ENCODE results near the gene KRT75. TPM values are rescaled to one million over a fixed set of nuclear protein-coding genes. Genes with fewer than 3 reads are reported as not detected.

Gene KRT75
- total RNA-seq, 1 experiment from 2014 or later, result not detected

DNA sequence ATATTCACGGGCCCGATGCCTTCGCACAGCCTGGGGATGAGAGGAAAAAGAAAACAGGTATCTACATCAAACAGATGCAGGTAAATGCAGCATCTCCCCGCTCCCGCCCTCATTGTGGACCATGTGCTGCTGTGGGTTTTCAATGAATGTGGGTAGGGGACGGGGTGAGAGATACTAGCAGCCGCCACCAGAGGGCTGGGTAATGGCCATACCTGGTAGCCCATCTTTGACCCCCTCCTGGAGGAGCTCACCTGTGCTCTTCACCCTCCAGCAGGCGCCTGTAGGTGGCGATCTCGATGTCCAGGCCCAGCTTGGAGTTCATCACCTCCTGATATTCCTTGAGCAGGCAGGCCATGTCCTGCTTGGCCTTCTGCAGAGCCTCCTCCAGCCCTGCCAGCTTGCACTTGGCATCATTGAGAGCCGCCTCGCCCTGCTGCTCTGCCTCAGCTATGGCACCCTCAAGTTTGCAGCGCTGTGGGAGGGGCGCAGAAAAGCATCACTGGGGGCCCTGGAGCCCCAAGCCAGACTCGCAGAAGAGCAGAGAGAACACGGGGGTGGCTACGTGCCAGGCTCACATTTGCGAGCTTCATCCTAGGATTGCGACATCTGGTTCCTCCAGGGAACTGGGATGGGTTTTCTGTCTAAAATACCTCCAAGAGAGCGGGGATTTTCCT is 38.3 kb downstream of the KRT75 start:
- Histone ChIP-seq H2AFZ (ENCODE audit: low read length) (no peak overlapping the region), H3K4me1 (ENCODE audit: insufficient read depth, low read length) (no peaks in the 10 kb centered on the region), H3K23ac (ENCODE audit: insufficient read length, low read depth, low read length) (no peak overlapping the region), H3K23me2 (ENCODE audit: insufficient read length, low read depth, low read length, poor library complexity, severe bottlenecking) (no peaks in the 10 kb centered on the region), H3K79me1 (ENCODE audit: insufficient read depth, low read depth, low read length, poor library complexity, severe bottlenecking) (no peaks in the 10 kb centered on the region), H3K9ac (ENCODE audit: extremely low read depth, insufficient read length, low read length) (no peak overlapping the region), H2BK20ac (ENCODE audit: low read depth, low read length, poor library complexity, severe bottlenecking) (no peak overlapping the region), H2AK5ac (ENCODE audit: insufficient read length, low read length) (no peak overlapping the region), H3K9me3 (ENCODE audit: control insufficient read depth, low read depth, low read length) (no peaks in the 10 kb centered on the region), H3T11ph (ENCODE audit: low read length) (no peak overlapping the region), H3K14ac (ENCODE audit: insufficient read depth, low read length) (no peak overlapping the region), H2BK5ac (ENCODE audit: insufficient read length, low read length) (no peak overlapping the region), H3K4ac (ENCODE audit: low read depth, low read length) (no peak overlapping the region), H3K4me2 (ENCODE audit: insufficient read depth, insufficient read length, low read length) (no peak overlapping the region), H3K27me3 (ENCODE audit: insufficient read depth, low read length) (no peaks in the 10 kb centered on the region), H2BK12ac (ENCODE audit: insufficient read length, low read depth, low read length) (no peak overlapping the region), H2BK120ac (ENCODE audit: low read depth, low read length, poor library complexity, severe bottlenecking) (no peak overlapping the region), H4K91ac (ENCODE audit: insufficient read length, low read depth, low read length) (no peak overlapping the region), H3K18ac (ENCODE audit: insufficient read length, low read depth, low read length) (no peak overlapping the region), H4K20me1 (ENCODE audit: control insufficient read depth, insufficient read depth, insufficient read length) (no peaks in the 10 kb centered on the region), H3K56ac (ENCODE audit: insufficient read length, low read depth, low read length) (no peak overlapping the region), H3K79me2 (ENCODE audit: insufficient read depth, low read length) (no peaks in the 10 kb centered on the region), H4K5ac (ENCODE audit: insufficient read length, low read depth, low read length) (no peak overlapping the region), H2BK15ac (ENCODE audit: low read depth, low read length) (no peak overlapping the region), H3K27ac (ENCODE audit: insufficient read length, low read depth, low read length) (no peak overlapping the region), H4K8ac (replicated peaks; ENCODE audit: insufficient read length, low read depth, low read length) (no peak overlapping the region)
- H3K9me3 Mint-ChIP-seq, result no peaks in the 10 kb centered on the region; a peak in 1 of 5 replicates
- H3K27ac Mint-ChIP-seq, result no peak overlapping the region
- H3K27me3 Mint-ChIP-seq (ENCODE audit: low read depth), result peaks cover 8% of the 10 kb centered on the region
- H3K4me1 Mint-ChIP-seq, result no peaks in the 10 kb centered on the region; a peak in 1 of 4 replicates
- TF ChIP-seq, protein P1, sequence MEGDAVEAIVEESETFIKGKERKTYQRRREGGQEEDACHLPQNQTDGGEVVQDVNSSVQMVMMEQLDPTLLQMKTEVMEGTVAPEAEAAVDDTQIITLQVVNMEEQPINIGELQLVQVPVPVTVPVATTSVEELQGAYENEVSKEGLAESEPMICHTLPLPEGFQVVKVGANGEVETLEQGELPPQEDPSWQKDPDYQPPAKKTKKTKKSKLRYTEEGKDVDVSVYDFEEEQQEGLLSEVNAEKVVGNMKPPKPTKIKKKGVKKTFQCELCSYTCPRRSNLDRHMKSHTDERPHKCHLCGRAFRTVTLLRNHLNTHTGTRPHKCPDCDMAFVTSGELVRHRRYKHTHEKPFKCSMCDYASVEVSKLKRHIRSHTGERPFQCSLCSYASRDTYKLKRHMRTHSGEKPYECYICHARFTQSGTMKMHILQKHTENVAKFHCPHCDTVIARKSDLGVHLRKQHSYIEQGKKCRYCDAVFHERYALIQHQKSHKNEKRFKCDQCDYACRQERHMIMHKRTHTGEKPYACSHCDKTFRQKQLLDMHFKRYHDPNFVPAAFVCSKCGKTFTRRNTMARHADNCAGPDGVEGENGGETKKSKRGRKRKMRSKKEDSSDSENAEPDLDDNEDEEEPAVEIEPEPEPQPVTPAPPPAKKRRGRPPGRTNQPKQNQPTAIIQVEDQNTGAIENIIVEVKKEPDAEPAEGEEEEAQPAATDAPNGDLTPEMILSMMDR (conservative IDR thresholded peaks at IDR 0.05), result peak; percentile 98
- no CpG with 5 or more reads among the region's 20 CpGs for WGBS (ENCODE audit: extremely low coverage, insufficient read length, low lambda C conversion rate)
- H3K4me3 Mint-ChIP-seq, result no peak overlapping the region
- peak; percentile 97 for DNase-seq
- no peaks in the 10 kb centered on the region; a peak in 1 of 7 replicates for H3K36me3 Mint-ChIP-seq (ENCODE audit: insufficient read depth in 1 of 3, low read depth in 3 of 3)
